ELF-1 (cell line): ENCODE results near the gene EHD4.

ENCODE experiments used
- DNase-seq: peaks from one replicate; pipeline ENCODE4 v3.0.0-alpha.2; 2016; ENCODE audit warnings: low read depth, low spot score

The EHD4 gene

DNA sequence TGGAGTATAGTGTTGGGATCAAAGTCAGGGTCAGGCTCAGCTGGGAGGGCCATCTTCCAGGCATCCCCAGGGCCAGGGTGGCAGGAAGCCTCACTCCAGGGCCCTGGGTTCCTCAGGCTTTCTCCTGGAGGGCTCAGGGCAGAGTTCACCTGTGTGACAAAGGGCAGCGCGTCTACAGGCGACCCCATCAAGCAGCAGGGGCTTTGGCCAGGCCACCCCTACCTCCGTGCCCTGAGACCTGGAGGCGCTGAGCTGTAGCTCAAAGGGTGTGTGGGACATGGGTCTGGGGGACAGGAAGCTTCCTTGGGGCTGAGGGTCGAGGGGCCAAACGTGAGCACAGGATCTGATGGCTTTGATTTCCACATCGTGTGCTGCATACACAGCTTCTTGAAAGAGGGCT is 91.3 kb downstream of the EHD4 start:
- DNase-seq = no peak

DNA sequence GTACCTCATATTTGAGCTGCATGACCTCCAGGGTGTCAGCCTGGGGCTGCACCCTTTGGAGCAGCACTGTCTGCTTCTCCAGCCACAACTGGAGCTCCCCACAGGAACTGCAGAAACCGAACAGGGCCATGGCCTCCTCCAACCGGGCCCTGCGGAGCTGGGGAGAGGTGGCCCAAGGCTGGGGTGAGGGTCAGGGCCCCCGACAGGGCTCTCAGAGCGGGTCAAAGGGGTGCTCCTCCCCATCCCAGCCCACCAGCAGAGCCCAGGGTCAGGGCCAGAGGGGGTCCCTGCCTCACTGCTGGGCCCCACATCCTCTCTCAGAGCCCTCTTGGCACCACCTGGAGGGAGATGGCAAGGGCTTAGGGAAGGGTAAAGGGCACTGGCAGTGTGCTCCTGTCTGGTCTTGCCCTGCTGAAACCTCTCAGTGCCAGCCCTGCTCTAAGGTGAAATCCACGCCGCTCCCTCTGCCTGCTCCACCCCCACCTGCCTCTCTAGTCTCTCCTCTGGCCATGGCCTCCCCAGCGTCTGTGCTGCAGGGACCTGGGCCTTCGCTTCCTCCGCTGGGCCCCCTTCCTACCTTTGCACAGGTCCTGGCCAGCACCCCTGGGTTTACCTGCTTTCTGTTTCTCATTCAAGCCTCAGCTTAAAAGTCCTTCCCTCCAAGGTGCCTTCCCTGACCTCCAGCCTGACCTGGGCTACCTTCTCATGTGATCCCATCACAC is 92.0 kb downstream of the EHD4 start:
- no peak for DNase-seq

- DNase-seq = no peak
Observed at GRCh38 chr15:41879321-41879845, 93.0 kb downstream of the EHD4 start.

DNA sequence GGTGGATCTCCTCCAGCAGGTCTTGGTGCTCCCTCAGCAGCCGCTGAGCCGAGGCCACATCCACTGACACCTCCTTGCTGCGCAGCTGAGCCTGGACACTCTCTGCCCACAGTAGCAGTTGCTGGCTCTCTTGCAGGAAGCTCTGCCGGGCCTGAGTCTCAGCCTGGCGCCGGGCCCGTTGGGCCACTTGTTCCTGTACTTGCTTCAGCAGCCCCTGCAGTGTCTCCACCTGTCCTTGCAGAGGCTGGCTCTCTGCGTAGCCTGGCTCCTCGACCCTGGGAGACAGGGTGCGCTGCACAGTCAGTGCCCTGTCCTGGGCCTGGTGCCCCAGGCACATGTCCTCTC is 94.0 kb downstream of the EHD4 start:
- no peak for DNase-seq

GRCh38 chr15:41877631-41878354 is 94.6 kb downstream of the EHD4 start:
- DNase-seq = no peak

DNA sequence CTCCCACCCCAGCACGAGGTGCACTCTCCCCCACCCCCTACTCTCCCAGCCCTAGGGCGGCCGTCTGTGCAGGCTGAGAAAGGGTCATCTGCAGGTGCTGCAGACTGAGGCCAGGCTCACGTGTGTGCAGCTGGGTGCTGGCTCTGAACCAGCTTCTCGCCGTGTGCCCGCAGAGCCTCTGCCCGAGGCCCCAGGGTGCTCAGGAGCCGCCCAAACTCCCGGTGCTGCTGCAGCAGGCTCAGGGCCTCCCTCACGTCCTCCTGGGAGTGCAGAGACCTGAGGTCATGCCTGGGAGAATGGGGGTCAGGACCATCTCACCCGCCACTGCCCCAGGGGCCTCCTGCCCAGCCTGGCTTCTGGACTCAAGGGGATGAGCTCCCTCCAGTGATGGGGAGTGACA is 95.7 kb downstream of the EHD4 start:
- no peak for DNase-seq

DNA sequence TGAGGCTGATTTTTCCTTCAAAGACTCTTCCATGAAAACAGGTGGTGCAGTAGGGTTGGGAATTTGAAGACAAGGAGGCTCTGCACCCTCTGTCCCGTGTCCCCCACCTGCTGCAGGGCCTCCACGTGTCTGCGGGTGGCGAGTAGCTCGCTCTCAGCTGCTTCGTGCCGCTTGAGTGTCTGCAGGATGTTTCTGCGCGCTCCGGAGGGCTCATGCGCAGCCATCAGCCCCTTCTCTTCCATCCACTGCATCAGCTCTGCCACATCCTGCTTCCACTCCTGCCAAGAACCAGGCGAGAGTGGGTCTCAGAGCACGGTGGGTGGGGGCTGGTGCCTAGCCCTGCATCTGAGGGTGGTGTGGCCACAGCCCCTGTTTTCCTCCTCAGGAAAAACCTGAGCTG is 96.3 kb downstream of the EHD4 start:
- no peak for DNase-seq

- no peak for DNase-seq
Observed at GRCh38 chr15:41874736-41875135, 97.6 kb downstream of the EHD4 start.

DNA sequence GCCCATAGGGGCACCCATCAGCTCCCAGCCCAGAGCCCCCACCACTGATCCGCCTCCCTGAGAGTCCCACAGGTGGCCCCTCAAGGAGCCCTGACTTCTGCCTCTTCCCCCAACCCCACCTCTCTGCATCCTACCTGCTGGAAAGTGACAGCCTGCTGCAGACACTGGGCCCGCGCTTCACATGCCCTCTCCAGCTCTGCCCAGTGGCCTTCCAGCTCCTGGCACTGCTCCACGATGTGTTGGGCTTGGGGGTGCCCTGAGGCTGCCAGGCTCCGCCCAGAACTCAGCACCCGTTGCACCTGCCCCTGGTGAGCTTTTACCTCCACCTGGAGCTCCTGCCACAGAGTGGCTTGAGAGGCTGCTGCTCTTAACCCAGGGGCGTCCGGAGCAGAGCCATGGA is 98.6 kb downstream of the EHD4 start:
- DNase-seq = no peak

DNA sequence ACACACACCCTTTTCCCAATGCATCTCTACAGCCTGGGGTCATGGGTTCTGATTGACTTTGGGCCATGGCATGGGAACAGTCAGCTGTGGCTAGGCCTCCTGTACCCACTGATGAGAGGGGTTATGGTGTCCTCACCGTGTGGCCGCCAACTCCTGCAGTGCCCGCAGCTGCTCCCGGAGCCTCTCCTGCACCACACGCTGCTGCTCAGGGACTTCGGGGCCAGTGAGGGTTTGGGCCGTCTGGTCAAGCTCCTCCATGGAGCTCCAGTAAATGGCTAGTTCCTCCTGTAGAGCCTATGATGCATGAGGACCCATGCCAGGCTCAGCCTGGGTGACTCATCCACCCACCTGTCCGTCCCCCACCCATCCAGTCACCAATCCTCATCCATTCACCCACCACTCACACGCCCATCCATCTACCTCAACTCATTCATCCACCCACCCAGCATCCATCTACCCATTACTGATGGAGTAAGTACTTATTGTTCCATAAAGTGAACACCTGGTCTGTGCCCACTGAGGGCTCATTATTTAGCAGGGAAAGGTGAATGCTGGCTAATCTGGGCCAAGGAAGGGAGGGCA is 100.1 kb downstream of the EHD4 start:
- no peak for DNase-seq

DNA sequence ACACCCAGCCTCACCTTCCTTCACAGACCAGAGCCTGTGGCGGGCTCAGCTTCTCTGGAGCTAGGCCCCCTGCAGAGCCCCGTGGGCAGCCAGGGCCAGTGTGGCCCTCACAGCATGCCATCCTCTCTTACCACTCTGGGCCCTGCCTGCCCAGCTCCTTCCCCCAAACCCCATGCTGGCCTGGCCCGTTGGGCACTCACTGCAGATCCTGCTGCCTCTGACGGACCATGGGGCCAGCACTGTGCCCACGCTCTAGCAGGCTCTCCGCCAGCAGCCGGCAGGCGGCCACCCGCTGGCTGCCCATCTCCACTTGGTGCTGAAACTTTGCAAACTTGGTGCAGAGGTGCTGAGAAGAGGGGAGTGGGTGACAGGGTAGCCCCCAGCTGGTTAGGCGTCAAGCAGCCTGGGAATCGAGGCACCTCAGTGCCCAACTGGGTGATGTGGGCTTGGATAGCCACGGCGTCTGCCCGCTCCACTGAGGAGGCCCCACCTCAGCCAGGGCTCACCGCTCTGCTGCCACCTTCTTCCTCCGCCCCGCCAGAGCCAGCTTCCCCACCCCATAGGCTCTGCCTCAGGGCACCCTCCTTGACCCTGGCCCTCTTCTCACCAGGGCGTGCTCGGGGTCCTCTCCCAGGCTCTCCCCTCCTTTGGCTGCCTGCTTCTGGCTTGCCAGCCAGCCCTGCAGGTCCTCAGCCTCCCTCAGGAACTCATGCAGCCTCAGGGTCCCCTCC is 101.0 kb downstream of the EHD4 start:
- no peak for DNase-seq

GRCh38 chr15:41870689-41871081 is 101.7 kb downstream of the EHD4 start:
- no peak for DNase-seq

GRCh38 chr15:41869770-41870688 is 102.3 kb downstream of the EHD4 start:
- DNase-seq = no peak

DNA sequence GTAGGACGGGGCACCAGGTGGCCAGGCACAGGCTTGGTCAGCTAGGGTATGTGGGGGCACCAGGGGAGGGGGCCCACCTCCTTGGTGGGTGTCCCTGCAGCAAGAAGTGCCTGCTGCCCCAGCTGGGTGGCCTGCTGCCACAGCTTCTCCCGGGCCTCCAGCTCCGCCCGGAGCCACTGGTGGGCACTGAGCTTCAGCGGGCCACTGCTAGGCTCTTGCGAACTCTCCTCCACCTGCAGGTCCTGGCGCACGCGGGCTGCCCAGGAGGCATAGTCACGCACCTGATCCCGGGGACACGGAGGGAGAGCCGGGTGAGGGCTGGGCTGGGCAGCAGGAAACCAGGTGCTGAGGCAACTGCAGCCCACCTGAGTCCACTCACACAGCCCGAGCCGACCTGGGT is 104.0 kb downstream of the EHD4 start:
- DNase-seq = no peak

- DNase-seq = no peak
Observed at GRCh38 chr15:41866872-41867579, 105.3 kb downstream of the EHD4 start.

- peak; percentile 84 for DNase-seq
Observed at GRCh38 chr15:41866263-41866703, 106.1 kb downstream of the EHD4 start.

DNA sequence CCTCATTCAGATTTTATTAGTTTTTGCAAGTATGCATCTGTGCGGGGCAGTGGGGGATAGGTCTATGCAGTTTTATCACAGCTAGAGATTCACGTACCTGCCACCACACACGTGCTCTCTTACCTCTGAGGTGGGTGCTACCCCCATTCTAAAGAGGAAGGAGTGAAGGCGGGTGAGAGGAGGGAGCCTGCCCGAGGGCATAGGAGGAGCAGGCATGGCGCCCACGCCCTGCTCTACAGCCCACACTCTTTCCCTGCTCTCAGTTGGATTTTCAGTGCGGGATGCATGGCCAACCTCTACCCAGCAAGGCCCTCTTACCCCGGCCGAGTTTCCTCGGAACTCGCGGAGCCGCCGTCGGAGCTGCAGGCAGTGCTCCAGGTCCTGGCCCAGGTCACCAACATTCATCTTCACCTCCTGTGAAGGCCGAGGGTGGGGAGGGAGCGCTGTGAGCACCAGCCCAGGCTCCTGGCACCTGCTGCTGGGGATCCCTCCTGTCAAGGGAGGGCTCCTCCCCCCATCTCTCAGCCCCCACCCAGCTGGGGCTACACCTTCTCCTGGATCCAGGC is 106.8 kb downstream of the EHD4 start:
- no peak for DNase-seq

DNA sequence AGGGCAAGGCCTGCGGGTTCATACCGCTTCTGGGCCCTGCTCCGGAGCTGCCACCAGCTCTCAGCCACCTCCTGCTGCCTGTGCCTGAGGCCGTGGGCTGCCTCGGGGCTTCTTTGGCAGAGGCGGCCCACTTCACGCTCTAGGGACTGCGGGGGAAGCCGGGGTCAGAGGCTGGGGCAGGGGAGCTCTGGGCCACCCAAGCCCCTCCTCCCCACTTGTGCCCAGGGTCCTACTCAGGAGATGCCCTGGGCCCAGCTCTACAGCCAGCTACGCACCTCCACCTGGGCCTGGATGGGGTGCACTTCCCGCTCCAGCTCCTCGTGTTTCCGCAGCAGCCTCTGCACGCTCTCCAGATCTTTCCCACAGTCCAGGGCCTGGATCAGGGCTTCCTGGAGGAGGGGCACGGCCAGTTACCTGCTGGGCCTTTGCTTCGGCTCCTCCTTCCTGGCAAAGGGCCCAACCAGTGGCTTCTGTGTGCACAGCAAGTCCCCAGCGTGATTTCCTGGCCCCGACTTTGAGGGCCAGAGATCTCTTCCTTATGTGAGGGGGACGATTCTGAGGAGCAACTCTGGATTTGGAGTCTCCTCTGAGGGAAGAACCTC is 109.7 kb downstream of the EHD4 start:
- DNase-seq = no peak

DNA sequence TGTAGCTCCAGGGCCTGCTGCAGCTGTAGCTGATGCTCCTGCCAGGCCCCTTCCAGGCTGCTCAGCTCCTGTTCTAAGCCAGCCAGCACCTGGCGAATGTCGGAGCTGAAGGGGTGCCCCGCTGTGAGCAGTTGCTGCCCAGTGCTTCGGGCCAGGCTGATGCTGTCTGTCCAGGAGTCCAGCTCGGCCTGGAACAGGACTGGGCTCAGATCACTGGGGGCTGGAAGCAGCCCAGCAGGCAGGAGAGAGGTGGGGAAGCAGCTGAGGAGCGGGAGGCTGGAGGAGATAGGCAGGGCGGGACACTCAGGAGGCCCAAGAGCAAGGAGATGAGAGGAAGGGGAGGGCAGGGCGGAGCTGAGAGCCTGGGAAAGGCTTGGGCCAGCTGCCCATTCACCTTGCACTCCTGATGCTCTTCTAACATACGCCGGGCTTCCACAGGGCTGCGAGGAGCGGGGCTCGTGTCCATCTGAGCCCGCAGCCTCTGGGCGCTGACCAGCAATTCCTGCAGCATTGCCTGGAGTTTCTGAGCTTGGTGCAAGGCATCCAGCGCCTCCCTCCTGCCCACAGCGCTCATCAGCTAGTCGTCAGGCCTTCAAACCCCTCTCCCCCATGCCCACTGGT is 110.5 kb downstream of the EHD4 start:
- DNase-seq = no peak
